ENCODE results near the gene INF2. TPM values are rescaled to one million over a fixed set of nuclear protein-coding genes. Genes with fewer than 3 reads are reported as not detected.

INF2 gene
- total RNA-seq, 4 donors from 2014 or later = 187 to 510 (median 205) TPM

GRCh38 chr14:104675447-104675846 lies 14.0 kb upstream of the INF2 start:
- 84 to 97% methylated on average over 2 of the region's 2 CpGs for WGBS, 2 donors (ENCODE audit: low coverage in 1 of 2)
- no peak overlapping the region for H3K4me3 ChIP-seq
- H3K36me3 ChIP-seq = no peaks in the 10 kb centered on the region
- in situ Hi-C loops (cut with MboI; ENCODE audit: low pct_ligation_motif_present in 1 of 4, low pct_unique_long_range_greater_than_20kb in 1 of 4, low sequenced_read_pairs in 3 of 4) (no loop called here), intact Hi-C loops (cut with DNase I; ENCODE audit: low total_unique reads) (no loop called here)
- no peaks in the 10 kb centered on the region for H3K9me3 ChIP-seq
- H3K27ac ChIP-seq = no peak overlapping the region
- no peak for DNase-seq
- no peaks in the 10 kb centered on the region for H3K27me3 ChIP-seq
- TF ChIP-seq CTCF (IDR thresholded peaks at IDR 0.05) (no peak), EP300 (IDR thresholded peaks at IDR 0.05; ENCODE audit: low read depth) (no peak), POLR2AphosphoS5 (IDR thresholded peaks at IDR 0.05) (no peak), POLR2A (IDR thresholded peaks at IDR 0.05) (no peak)
- peaks cover 31 to 38% (median 36%) of the 10 kb centered on the region in 4 donors for H3K4me1 ChIP-seq

GRCh38 chr14:104676130-104676693 lies 13.2 kb upstream of the INF2 start:
- peak overlapping the region in 2 of 4 donors; percentile 88 to 92 for H3K27ac ChIP-seq
- H3K9me3 ChIP-seq = no peaks in the 10 kb centered on the region
- H3K36me3 ChIP-seq = no peaks in the 10 kb centered on the region
- WGBS, 2 donors (ENCODE audit: low coverage in 1 of 2) = 89 to 94% methylated on average over 5 to 7 of the region's 7 CpGs
- DNase-seq = no peak
- no peaks in the 10 kb centered on the region for H3K27me3 ChIP-seq
- TF ChIP-seq POLR2A (IDR thresholded peaks at IDR 0.05) (no peak), CTCF (IDR thresholded peaks at IDR 0.05) (no peak), POLR2AphosphoS5 (IDR thresholded peaks at IDR 0.05) (no peak), EP300 (IDR thresholded peaks at IDR 0.05; ENCODE audit: low read depth) (no peak)
- H3K4me1 ChIP-seq = peaks cover 39 to 45% (median 43%) of the 10 kb centered on the region in 4 donors
- in situ Hi-C loops (cut with MboI; ENCODE audit: low pct_ligation_motif_present in 1 of 4, low pct_unique_long_range_greater_than_20kb in 1 of 4, low sequenced_read_pairs in 3 of 4) (no loop called here), intact Hi-C loops (cut with DNase I; ENCODE audit: low total_unique reads) (no loop called here)
- no peak overlapping the region for H3K4me3 ChIP-seq

- TF ChIP-seq POLR2A (IDR thresholded peaks at IDR 0.05) (no peak), POLR2AphosphoS5 (IDR thresholded peaks at IDR 0.05) (no peak), CTCF (IDR thresholded peaks at IDR 0.05) (no peak), EP300 (IDR thresholded peaks at IDR 0.05; ENCODE audit: low read depth) (no peak)
- Histone ChIP-seq H3K36me3 (no peaks in the 10 kb centered on the region), H3K27me3 (no peaks in the 10 kb centered on the region), H3K27ac (peak overlapping the region; percentile 84 to 92 (median 87)), H3K9me3 (no peaks in the 10 kb centered on the region), H3K4me3 (peak overlapping the region in 3 of 4 donors; percentile 35 to 56 (median 49)), H3K4me1 (peaks cover 44 to 51% (median 50%) of the 10 kb centered on the region in 4 donors)
- DNase-seq = peak; percentile 35
- in situ Hi-C loops (cut with MboI; ENCODE audit: low pct_ligation_motif_present in 1 of 4, low pct_unique_long_range_greater_than_20kb in 1 of 4, low sequenced_read_pairs in 3 of 4) (no loop called here), intact Hi-C loops (cut with DNase I; ENCODE audit: low total_unique reads) (no loop called here)
- WGBS, 2 donors (ENCODE audit: low coverage in 1 of 2) = 23 to 50% methylated on average over 2 to 22 of the region's 29 CpGs
These were observed 12.5 kb upstream of the INF2 start for GRCh38 chr14:104676694-104677511.

GRCh38 chr14:104677512-104678332 lies 11.7 kb upstream of the INF2 start:
- Histone ChIP-seq H3K9me3 (no peaks in the 10 kb centered on the region), H3K36me3 (no peaks in the 10 kb centered on the region), H3K27ac (peak overlapping the region; percentile 84 to 92 (median 87)), H3K4me1 (peaks cover 52 to 60% (median 58%) of the 10 kb centered on the region in 4 donors), H3K27me3 (no peaks in the 10 kb centered on the region), H3K4me3 (peak overlapping the region; percentile 9 to 56 (median 42))
- DNase-seq = peak; percentile 73
- WGBS, 2 donors (ENCODE audit: low coverage in 1 of 2) = 1% methylated on average over 42 of the region's 43 CpGs; no CpG with 5 or more reads in 1 of the 2 donors
- in situ Hi-C loops (cut with MboI; ENCODE audit: low pct_ligation_motif_present in 1 of 4, low pct_unique_long_range_greater_than_20kb in 1 of 4, low sequenced_read_pairs in 3 of 4) = no loop called here
- no peak for TF ChIP-seq CTCF (IDR thresholded peaks at IDR 0.05)
- peak; percentile 9 for TF ChIP-seq EP300 (IDR thresholded peaks at IDR 0.05; ENCODE audit: low read depth)
- peak; percentile 80 for TF ChIP-seq POLR2A (IDR thresholded peaks at IDR 0.05)
- TF ChIP-seq POLR2AphosphoS5 (IDR thresholded peaks at IDR 0.05) = peak; percentile 36 to 86 (median 78)
- intact Hi-C loops (cut with DNase I; ENCODE audit: low total_unique reads) = no loop called here

Measured in transverse colon (tissue), 4 donors.